Measurements from ENCODE around the gene CRYGC. TPM values are rescaled to one million over a fixed set of nuclear protein-coding genes. Genes with fewer than 3 reads are reported as not detected.

Gene CRYGC
- total and polyA plus RNA-seq, 2 of the 13 experiments (the other 11 are each of a cell fraction or from before 2014, with no cell fraction given) = 0.20 to 0.27 TPM

DNA sequence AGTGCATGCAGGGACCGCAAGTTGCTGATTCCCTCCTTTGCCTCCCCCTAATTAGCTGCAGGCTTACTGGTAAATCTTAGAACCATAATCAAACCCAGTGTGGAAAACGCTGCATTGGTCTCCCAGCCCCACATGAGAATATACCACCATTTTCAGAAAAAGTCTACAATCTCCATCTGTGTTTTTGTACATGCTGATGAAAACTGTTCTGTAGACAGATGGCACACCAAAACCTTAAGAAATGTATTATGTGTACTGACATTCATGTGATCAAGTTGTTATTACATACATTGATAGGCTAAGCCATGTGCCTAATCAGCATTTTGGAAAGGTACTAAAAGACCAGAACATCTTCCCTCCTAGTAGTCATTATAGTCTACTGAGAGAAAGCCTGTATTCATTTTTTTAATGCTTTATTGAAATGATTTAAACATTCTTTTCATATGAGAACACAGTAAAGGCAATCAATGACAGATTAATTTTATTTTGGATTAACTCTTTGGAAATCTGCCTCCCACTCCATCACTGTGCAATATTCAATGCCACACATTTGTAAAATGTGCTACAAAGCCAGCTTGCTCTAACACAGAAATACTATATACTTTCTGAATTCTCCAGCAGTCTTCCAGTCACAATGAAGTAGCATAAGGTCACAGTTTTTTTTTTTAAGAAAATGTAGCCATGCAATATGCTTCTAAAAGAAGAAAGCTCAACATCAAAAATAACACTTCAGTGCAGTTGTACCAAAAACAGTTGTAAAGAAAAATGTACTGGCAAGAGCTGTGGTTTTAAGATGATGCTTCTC lies 35.5 kb upstream of the CRYGC start:
- no peaks in the 10 kb centered on the region for H3K4me1 ChIP-seq (ENCODE audit: insufficient read depth, low read length)
- in situ Hi-C loops (cut with HindIII; ENCODE audit: extremely low pct_ligation_motif_present, low pct_unique_long_range_greater_than_20kb) = no loop called here
- BruUV-seq (replicated peaks) = no TSS peak
- ChIA-PET CTCF (ENCODE audit: low intra/inter-chr PET ratio, low total read pairs) (no interaction called here), POLR2A (no interaction called here)
- no peaks in the 10 kb centered on the region for H4K20me1 ChIP-seq (ENCODE audit: insufficient read depth, low read length)
- H3K9ac ChIP-seq (ENCODE audit: insufficient read depth, low read depth, low read length) = no peak overlapping the region
- intact Hi-C loops (cut with micrococcal nuclease; ENCODE audit: unreplicated experiment) = no loop called here
- H3K36me3 ChIP-seq (replicated peaks in 1 of 2; ENCODE audit: control insufficient read depth in 1 of 2, insufficient read depth in 2 of 2, low read length in 2 of 2) = no peaks in the 10 kb centered on the region
- DNase-seq (ENCODE audit: low spot score) (no peak), FAIRE-seq (no peak), ATAC-seq (no peak)
- 37% methylated on average over 2 of the region's 2 CpGs for WGBS (ENCODE audit: low lambda C conversion rate)
- H3K9me3 ChIP-seq (ENCODE audit: low read length) = no peaks in the 10 kb centered on the region
- H3K27me3 ChIP-seq (ENCODE audit: control insufficient read depth in 1 of 2, insufficient read depth in 2 of 2, low read length in 2 of 2) = 0 out of 5 replicates have a peak, but pooled peaks cover 0 to 2% of the 10 kb centered on the region in 2 experiments
- TF ChIP-seq MAFK (conservative IDR thresholded peaks at IDR 0.05 in 1 of 2, IDR thresholded peaks at IDR 0.05 in 1 of 2; ENCODE audit: low read length in 2 of 2) = peak; percentile 35 to 50; a peak in 3 of 4 replicates
- TF ChIP-seq, protein P1, sequence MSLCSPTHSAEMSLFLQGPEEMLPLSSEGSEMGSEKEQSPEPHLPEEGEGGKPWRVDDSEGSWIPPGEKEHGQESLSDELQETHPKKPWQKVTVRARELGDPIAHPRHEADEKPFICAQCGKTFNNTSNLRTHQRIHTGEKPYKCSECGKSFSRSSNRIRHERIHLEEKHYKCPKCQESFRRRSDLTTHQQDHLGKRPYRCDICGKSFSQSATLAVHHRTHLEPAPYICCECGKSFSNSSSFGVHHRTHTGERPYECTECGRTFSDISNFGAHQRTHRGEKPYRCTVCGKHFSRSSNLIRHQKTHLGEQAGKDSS (CRISPR knock-in tag; IDR thresholded peaks at IDR 0.05; ENCODE audit: borderline replicate concordance, low read depth) = no peak
- H3K79me2 ChIP-seq (ENCODE audit: insufficient read depth, low read length) = no peaks in the 10 kb centered on the region
- no peak overlapping the region for H3K4me2 ChIP-seq (ENCODE audit: low read depth, low read length)
- no peak overlapping the region for H3K4me3 ChIP-seq (replicated peaks in 1 of 3; ENCODE audit: insufficient read depth in 1 of 3, low read depth in 2 of 3, low read length in 3 of 3)
- H2AFZ ChIP-seq (ENCODE audit: low read length) = no peak overlapping the region
- no peak overlapping the region for H3K27ac ChIP-seq (ENCODE audit: extremely low read length, insufficient read depth, low read length)

DNA sequence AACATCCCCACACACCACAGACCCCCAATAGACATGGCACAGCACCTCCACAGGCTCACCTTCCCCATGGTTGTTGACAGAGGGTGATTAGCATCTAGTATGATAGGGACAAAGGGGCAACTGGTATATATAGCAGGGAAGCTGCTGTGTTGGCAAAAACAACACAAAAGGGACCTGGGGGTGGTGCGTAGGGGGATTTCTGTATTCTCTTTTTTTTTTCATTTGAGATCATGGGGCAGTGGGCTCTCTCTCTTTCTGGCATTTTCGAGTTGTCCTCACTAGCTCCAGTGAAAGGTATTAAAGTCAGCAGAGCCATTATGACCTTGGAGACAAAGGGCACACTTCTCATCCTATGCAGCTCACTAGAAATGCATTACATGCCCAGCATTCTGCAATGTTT lies 33.9 kb upstream of the CRYGC start, which contains the start of gene CRYGA:
CRYGA (minus strand) TSS at position 101 of the 400 bp plus-strand sequence; CDS start at position 68, 33 bp downstream.
- ATAC-seq (no peak), DNase-seq (ENCODE audit: low spot score) (no peak), FAIRE-seq (no peak)
- POLR2A ChIA-PET = no interaction called here
- Histone ChIP-seq H3K4me1 (ENCODE audit: insufficient read depth, low read length) (no peaks in the 10 kb centered on the region), H3K36me3 (replicated peaks in 1 of 2; ENCODE audit: control insufficient read depth in 1 of 2, insufficient read depth in 2 of 2, low read length in 2 of 2) (no peaks in the 10 kb centered on the region), H3K4me2 (ENCODE audit: low read depth, low read length) (no peak within 1 kb of the TSS), H3K9ac (ENCODE audit: insufficient read depth, low read depth, low read length) (no peak within 1 kb of the TSS), H3K79me2 (ENCODE audit: insufficient read depth, low read length) (no peaks in the 10 kb centered on the region), H3K27ac (ENCODE audit: extremely low read length, insufficient read depth, low read length) (no peak within 1 kb of the TSS), H4K20me1 (ENCODE audit: insufficient read depth, low read length) (no peaks in the 10 kb centered on the region), H3K27me3 (ENCODE audit: control insufficient read depth in 1 of 2, insufficient read depth in 2 of 2, low read length in 2 of 2) (no peaks in the 10 kb centered on the region), H2AFZ (ENCODE audit: low read length) (no peak within 1 kb of the TSS), H3K9me3 (ENCODE audit: low read length) (no peaks in the 10 kb centered on the region), H3K4me3 (replicated peaks in 1 of 3; ENCODE audit: insufficient read depth in 1 of 3, low read depth in 2 of 3, low read length in 3 of 3) (no peak within 1 kb of the TSS)
- 18% methylated on average over 2 of the region's 2 CpGs for WGBS (ENCODE audit: low lambda C conversion rate)
- BruUV-seq (replicated peaks) = no TSS peak
- in situ Hi-C loops (cut with HindIII; ENCODE audit: extremely low pct_ligation_motif_present, low pct_unique_long_range_greater_than_20kb) (no loop called here), intact Hi-C loops (cut with micrococcal nuclease; ENCODE audit: unreplicated experiment) (no loop called here)
- CTCF ChIA-PET (ENCODE audit: low intra/inter-chr PET ratio, low total read pairs) = no interaction called here
- TF ChIP-seq, protein P2, sequence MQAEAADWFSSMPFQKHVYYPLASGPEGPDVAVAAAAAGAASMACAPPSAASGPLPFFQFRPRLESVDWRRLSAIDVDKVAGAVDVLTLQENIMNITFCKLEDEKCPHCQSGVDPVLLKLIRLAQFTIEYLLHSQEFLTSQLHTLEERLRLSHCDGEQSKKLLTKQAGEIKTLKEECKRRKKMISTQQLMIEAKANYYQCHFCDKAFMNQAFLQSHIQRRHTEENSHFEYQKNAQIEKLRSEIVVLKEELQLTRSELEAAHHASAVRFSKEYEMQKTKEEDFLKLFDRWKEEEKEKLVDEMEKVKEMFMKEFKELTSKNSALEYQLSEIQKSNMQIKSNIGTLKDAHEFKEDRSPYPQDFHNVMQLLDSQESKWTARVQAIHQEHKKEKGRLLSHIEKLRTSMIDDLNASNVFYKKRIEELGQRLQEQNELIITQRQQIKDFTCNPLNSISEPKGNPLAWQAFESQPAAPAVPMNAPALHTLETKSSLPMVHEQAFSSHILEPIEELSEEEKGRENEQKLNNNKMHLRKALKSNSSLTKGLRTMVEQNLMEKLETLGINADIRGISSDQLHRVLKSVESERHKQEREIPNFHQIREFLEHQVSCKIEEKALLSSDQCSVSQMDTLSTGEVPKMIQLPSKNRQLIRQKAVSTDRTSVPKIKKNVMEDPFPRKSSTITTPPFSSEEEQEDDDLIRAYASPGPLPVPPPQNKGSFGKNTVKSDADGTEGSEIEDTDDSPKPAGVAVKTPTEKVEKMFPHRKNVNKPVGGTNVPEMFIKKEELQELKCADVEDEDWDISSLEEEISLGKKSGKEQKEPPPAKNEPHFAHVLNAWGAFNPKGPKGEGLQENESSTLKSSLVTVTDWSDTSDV (CRISPR knock-in tag; IDR thresholded peaks at IDR 0.05) = no peak
- TF ChIP-seq, protein P3, sequence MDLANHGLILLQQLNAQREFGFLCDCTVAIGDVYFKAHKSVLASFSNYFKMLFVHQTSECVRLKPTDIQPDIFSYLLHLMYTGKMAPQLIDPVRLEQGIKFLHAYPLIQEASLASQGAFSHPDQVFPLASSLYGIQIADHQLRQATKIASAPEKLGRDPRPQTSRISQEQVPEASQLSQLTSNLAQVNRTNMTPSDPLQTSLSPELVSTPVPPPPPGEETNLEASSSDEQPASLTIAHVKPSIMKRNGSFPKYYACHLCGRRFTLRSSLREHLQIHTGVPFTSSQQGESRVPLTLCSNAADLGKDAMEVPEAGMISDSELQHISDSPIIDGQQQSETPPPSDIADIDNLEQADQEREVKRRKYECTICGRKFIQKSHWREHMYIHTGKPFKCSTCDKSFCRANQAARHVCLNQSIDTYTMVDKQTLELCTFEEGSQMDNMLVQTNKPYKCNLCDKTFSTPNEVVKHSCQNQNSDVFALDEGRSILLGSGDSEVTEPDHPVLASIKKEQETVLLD (CRISPR knock-in tag; IDR thresholded peaks at IDR 0.05; ENCODE audit: low read depth) = no peak
- TF ChIP-seq RBFOX2 (IDR thresholded peaks at IDR 0.05; ENCODE audit: low read depth, low read length) (no peak), STAT5B (CRISPR knock-in tag; IDR thresholded peaks at IDR 0.05) (no peak), FOXO1 (CRISPR knock-in tag; IDR thresholded peaks at IDR 0.05) (no peak)

Measured in HepG2 (cell line).